ENCODE measurements around the gene NUP210L.
A peak's percentile ranks its signal among the peaks of the same experiment; 100 is the strongest.

The NUP210L gene

GRCh38 chr1:153978274-153978909 lies 176.5 kb downstream of the NUP210L start:
- DNase-seq (ENCODE audit: extremely low spot score), result no peak
- ChIA-PET POLR2A (interaction anchor here (1.2 to 3.2 kb wide), 6 partner anchors 11 to 345 kb away, joined by 3 to 31 read pairs (median 9); partner anchors contain the start of genes CHTOP, CREB3L4, DENND4B and RPS27), CTCF (interaction anchor here (1.0 to 4.4 kb wide), 10 partner anchors 9 to 468 kb away, joined by 3 to 36 read pairs (median 7); partner anchors contain the start of genes CREB3L4, DENND4B, GATAD2B and RAB13)
- no peak for TF ChIP-seq CTCF (IDR thresholded peaks at IDR 0.05; ENCODE audit: control extremely low read depth, extremely low read depth, low read depth, missing control alignments)

- no peak for TF ChIP-seq CTCF (IDR thresholded peaks at IDR 0.05; ENCODE audit: control extremely low read depth, extremely low read depth, low read depth, missing control alignments)
- DNase-seq (ENCODE audit: extremely low spot score), result peak; percentile 91
- ChIA-PET POLR2A (interaction anchor here (1.2 to 3.2 kb wide), 6 partner anchors 10 to 344 kb away, joined by 3 to 31 read pairs (median 9); partner anchors contain the start of genes CHTOP, CREB3L4, DENND4B and RPS27), CTCF (interaction anchor here (0.8 to 4.4 kb wide), 14 partner anchors 7 to 467 kb away, joined by 3 to 36 read pairs (median 6); partner anchors contain the start of genes CREB3L4, DENND4B, GATAD2B and RAB13)
Measured at GRCh38 chr1:153977250-153978240, 177.3 kb downstream of the NUP210L start, which contains the start of gene JTB. Gene JTB, minus strand, starts transcription at chr1:153977674. Its CDS starts 422 bp downstream, at chr1:153977252.

GRCh38 chr1:153976819-153977249 lies 178.0 kb downstream of the NUP210L start:
- DNase-seq (ENCODE audit: extremely low spot score), result no peak
- ChIA-PET POLR2A (interaction anchor here (0.6 to 3.2 kb wide), 6 partner anchors 9 to 338 kb away, joined by 3 to 31 read pairs (median 9); partner anchors contain the start of genes CREB3L4, DENND4B, RPS27 and SLC39A1), CTCF (interaction anchor here (0.8 to 4.4 kb wide), 13 partner anchors 8 to 208 kb away, joined by 3 to 36 read pairs (median 6); partner anchors contain the start of genes CREB3L4, DENND4B, GATAD2B and RAB13)
- no peak for TF ChIP-seq CTCF (IDR thresholded peaks at IDR 0.05; ENCODE audit: control extremely low read depth, extremely low read depth, low read depth, missing control alignments)

- POLR2A ChIA-PET, result interaction anchor here (0.6 kb wide), 1 partner anchor 1486 kb away, joined by 4 read pairs; no protein-coding TSS in a partner anchor
- CTCF ChIA-PET, result interaction anchor here (1.9 to 2.9 kb wide), 3 partner anchors 13 to 176 kb away, joined by 9 to 14 read pairs (median 11); partner anchors contain the start of gene RAB13
- no peak for DNase-seq (ENCODE audit: extremely low spot score)
- TF ChIP-seq CTCF (IDR thresholded peaks at IDR 0.05; ENCODE audit: control extremely low read depth, extremely low read depth, low read depth, missing control alignments), result no peak
Measured at GRCh38 chr1:153973525-153973924, 181.3 kb downstream of the NUP210L start.

GRCh38 chr1:153973071-153973470 lies 181.8 kb downstream of the NUP210L start:
- DNase-seq (ENCODE audit: extremely low spot score), result no peak
- no peak for TF ChIP-seq CTCF (IDR thresholded peaks at IDR 0.05; ENCODE audit: control extremely low read depth, extremely low read depth, low read depth, missing control alignments)
- ChIA-PET POLR2A (interaction anchor here (0.6 kb wide), 1 partner anchor 1486 kb away, joined by 4 read pairs; no protein-coding TSS in a partner anchor), CTCF (interaction anchor here (1.9 to 2.9 kb wide), 2 partner anchors 14 to 176 kb away, joined by 11 to 14 read pairs; partner anchors contain the start of gene RAB13)
